Stomach (tissue), 8 donors: Measurements from ENCODE around the gene ESM1. TPM values are rescaled to one million over a fixed set of nuclear protein-coding genes. Genes with fewer than 3 reads are reported as not detected.

Source experiments
- polyA plus RNA-seq, 3 donors: library from polyadenylated mRNA; stranded (reverse); fragments of 200-250 nt; gene quantifications; one replicate each; pipeline ENCODE4 v1.2.3, GENCODE V29; 2013
- total RNA-seq, 5 donors: library from RNA; depleted of rRNA; stranded (reverse); fragments of >200 nt; gene quantifications; one replicate each; pipeline versions ENCODE4 v1.1.0 to v1.2.3, GENCODE V29; 2014 to 2016
- donor health status: healthy with polysubstance abuse.
- donor health status: Bipolar disorder and iron deficiency.
- donor health status: healthy.

The ESM1 gene
- total and polyA plus RNA-seq, 8 donors = 0.15 to 0.61 (median 0.56) TPM; not detected in 4

Other genes with a start within 250 kb of the ESM1 start
- gene GZMK, start 38.7 kb upstream of the ESM1 start, total RNA-seq = not detected
- gene GZMK, start 38.7 kb upstream of the ESM1 start, polyA plus RNA-seq = under 1 TPM in 2 of 3 donors, not detected in 1; 0.56 to 0.78 TPM
- gene GZMA, start 117.1 kb upstream of the ESM1 start, total RNA-seq = 1 to 10 TPM in 3 of 5 donors, not detected in 2; 1.8 to 9.9 (median 4.2) TPM
- 1 to 10 TPM; 1.8 to 5.5 (median 3.4) TPM for gene GZMA, start 117.1 kb upstream of the ESM1 start, polyA plus RNA-seq
- gene GPX8, start 174.6 kb upstream of the ESM1 start, total RNA-seq = 10 to 100 TPM in 1 of 5 donors, 1 to 10 TPM in 2, under 1 TPM in 1, not detected in 1; 0.89 to 26.1 (median 1.6) TPM
- gene GPX8, start 174.6 kb upstream of the ESM1 start, polyA plus RNA-seq = 10 to 100 TPM in 1 of 3 donors, 1 to 10 TPM in 2; 4.3 to 11.5 (median 8.0) TPM
- not detected for gene CDC20B, start 187.6 kb upstream of the ESM1 start, total RNA-seq
- gene CDC20B, start 187.6 kb upstream of the ESM1 start, polyA plus RNA-seq = not detected
- 1 to 10 TPM in 2 of 5 donors, not detected in 3; 4.1 to 4.6 TPM for gene MCIDAS, start 241.7 kb upstream of the ESM1 start, total RNA-seq
- gene MCIDAS, start 241.7 kb upstream of the ESM1 start, polyA plus RNA-seq = 1 to 10 TPM in 1 of 3 donors, under 1 TPM in 2; 0.53 to 1.8 (median 0.62) TPM
- gene CCNO, start 248.0 kb upstream of the ESM1 start, total RNA-seq = 10 to 100 TPM in 1 of 5 donors, 1 to 10 TPM in 2, under 1 TPM in 1, not detected in 1; 0.55 to 32.1 (median 4.5) TPM
- gene CCNO, start 248.0 kb upstream of the ESM1 start, polyA plus RNA-seq = 1 to 10 TPM; 6.4 to 8.5 (median 6.7) TPM